SK-N-SH (cell line): Measurements from ENCODE around the gene MEGF10.

ENCODE experiments used
- CHD2 ChIP-seq: fragments of 150-350 bp; IDR thresholded peaks from 2 replicates; pipeline ENCODE4 v1.6.1; 2018; ENCODE audit warnings: low read length; ENCODE audit not compliant: partially characterized antibody
- CTCF ChIP-seq: fragments of 200-600 bp; sonication (generic); IDR thresholded peaks from 2 replicates; pipeline ENCODE4 v1.6.1; 2017; ENCODE audit warnings: antibody characterized with exemption, mild to moderate bottlenecking, moderate library complexity
- EP300 ChIP-seq, 2 experiments: IDR thresholded peaks; 2 replicates each; pipeline versions ENCODE4 v1.4.0 to v1.6.1; 2012; ENCODE audit warnings: borderline replicate concordance in 1 of 2, low read depth in 1 of 2, low read length in 1 of 2
- EZH2phosphoT487 ChIP-seq: fragments of 200-600 bp; sonication (generic); IDR thresholded peaks from 2 replicates; pipeline ENCODE4 v1.6.1; 2017; ENCODE audit warnings: low read depth, mixed run types, mild to moderate bottlenecking, antibody characterized with exemption, moderate library complexity, borderline replicate concordance
- FOXJ3 ChIP-seq: sonication (generic); formaldehyde crosslinking; IDR thresholded peaks from 2 replicates; pipeline ENCODE4 v1.5.1; 2020; ENCODE audit warnings: mild to moderate bottlenecking, missing genetic modification reagents
- MAX ChIP-seq: IDR thresholded peaks from 2 replicates; pipeline ENCODE4 v1.4.0; 2012; ENCODE audit warnings: low read depth
- MXI1 ChIP-seq: IDR thresholded peaks from 2 replicates; pipeline ENCODE4 v1.6.1; 2012; ENCODE audit warnings: mild to moderate bottlenecking, low read depth, low read length, improper control_type of control experiment
- POLR2AphosphoS5 ChIP-seq: IDR thresholded peaks from 2 replicates; pipeline ENCODE4 v1.6.1; 2012; ENCODE audit warnings: low read depth, low read length
- REST ChIP-seq: IDR thresholded peaks from 2 replicates; pipeline ENCODE4 v1.6.1; 2012; ENCODE audit warnings: mild to moderate bottlenecking, low read depth, low read length, moderate library complexity
- SIN3A ChIP-seq: IDR thresholded peaks from 2 replicates; pipeline ENCODE4 v1.6.1; 2012; ENCODE audit warnings: low read depth, mild to moderate bottlenecking, low read length, moderate library complexity, borderline replicate concordance
- SMC3 ChIP-seq: IDR thresholded peaks from 2 replicates; pipeline ENCODE4 v1.6.1; 2012; ENCODE audit warnings: low read depth, low read length, improper control_type of control experiment
- TF ChIP-seq, protein P1 (sequence below): IDR thresholded peaks from 2 replicates; pipeline ENCODE4; 2012
- TF ChIP-seq, protein P2 (sequence below): IDR thresholded peaks from 2 replicates; pipeline ENCODE4 v1.4.0; 2012; ENCODE audit warnings: low read depth, borderline replicate concordance

DNA sequence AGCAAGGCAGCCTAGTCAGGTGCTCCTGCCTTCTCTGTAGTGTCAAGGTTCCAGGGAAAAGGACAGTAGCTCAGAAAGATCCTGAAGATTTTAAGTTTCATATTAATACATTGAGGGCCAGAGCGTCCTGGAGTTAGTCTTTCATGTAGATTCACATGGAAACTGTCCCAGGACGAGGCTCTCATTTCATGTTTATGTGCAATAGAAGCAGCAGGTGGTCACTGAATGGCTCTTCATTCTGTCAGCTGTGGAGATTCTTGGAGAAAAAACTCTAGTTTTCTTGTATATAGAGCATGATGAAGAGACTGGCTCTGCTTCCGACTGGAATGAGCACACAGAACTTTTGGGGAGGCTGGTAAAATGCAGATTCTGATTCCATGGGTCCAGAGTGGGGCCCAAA, 54.3 kb downstream of the MEGF10 start:
- TF ChIP-seq CTCF (no peak), SMC3 (no peak), POLR2AphosphoS5 (no peak), MXI1 (no peak), REST (no peak), EZH2phosphoT487 (no peak), SIN3A (no peak), MAX (no peak), FOXJ3 (CRISPR knock-in tag) (no peak), CHD2 (no peak), EP300 (IDR thresholded peaks at IDR 0.05; ENCODE audit: borderline replicate concordance in 1 of 2, low read depth in 1 of 2, low read length in 1 of 2) (no peak)
- TF ChIP-seq, protein P1, sequence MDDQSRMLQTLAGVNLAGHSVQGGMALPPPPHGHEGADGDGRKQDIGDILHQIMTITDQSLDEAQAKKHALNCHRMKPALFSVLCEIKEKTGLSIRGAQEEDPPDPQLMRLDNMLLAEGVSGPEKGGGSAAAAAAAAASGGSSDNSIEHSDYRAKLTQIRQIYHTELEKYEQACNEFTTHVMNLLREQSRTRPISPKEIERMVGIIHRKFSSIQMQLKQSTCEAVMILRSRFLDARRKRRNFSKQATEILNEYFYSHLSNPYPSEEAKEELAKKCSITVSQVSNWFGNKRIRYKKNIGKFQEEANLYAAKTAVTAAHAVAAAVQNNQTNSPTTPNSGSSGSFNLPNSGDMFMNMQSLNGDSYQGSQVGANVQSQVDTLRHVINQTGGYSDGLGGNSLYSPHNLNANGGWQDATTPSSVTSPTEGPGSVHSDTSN = no peak
- TF ChIP-seq, protein P2, sequence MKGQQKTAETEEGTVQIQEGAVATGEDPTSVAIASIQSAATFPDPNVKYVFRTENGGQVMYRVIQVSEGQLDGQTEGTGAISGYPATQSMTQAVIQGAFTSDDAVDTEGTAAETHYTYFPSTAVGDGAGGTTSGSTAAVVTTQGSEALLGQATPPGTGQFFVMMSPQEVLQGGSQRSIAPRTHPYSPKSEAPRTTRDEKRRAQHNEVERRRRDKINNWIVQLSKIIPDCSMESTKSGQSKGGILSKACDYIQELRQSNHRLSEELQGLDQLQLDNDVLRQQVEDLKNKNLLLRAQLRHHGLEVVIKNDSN = no peak
